ENCODE data around the gene L3MBTL4.

Gene L3MBTL4

GRCh38 chr18:6018671-6019070 is 396.0 kb downstream of the L3MBTL4 start:
- peaks cover 21% of the 10 kb centered on the region for H3K4me1 ChIP-seq
- H3K4me3 ChIP-seq: no peak overlapping the region
- no peaks in the 10 kb centered on the region for H3K27me3 ChIP-seq
- TF ChIP-seq Cebpa-rat (IDR thresholded peaks at IDR 0.05): no peak
- H3K9ac ChIP-seq: no peak overlapping the region
- H3K9me3 ChIP-seq: no peaks in the 10 kb centered on the region
- no peaks in the 10 kb centered on the region for H4K20me1 ChIP-seq
- no peaks in the 10 kb centered on the region for H3K36me3 ChIP-seq
- H3K27ac ChIP-seq: no peak overlapping the region
- H3K4me2 ChIP-seq: no peak overlapping the region

GRCh38 chr18:6017171-6017570 is 397.5 kb downstream of the L3MBTL4 start:
- Histone ChIP-seq H3K27ac (no peak overlapping the region), H3K9me3 (no peaks in the 10 kb centered on the region), H4K20me1 (no peaks in the 10 kb centered on the region), H3K4me3 (no peak overlapping the region), H3K4me2 (no peak overlapping the region), H3K4me1 (peaks cover 13% of the 10 kb centered on the region), H3K27me3 (no peaks in the 10 kb centered on the region), H3K9ac (no peak overlapping the region), H3K36me3 (no peaks in the 10 kb centered on the region)
- TF ChIP-seq Cebpa-rat (IDR thresholded peaks at IDR 0.05): no peak

DNA sequence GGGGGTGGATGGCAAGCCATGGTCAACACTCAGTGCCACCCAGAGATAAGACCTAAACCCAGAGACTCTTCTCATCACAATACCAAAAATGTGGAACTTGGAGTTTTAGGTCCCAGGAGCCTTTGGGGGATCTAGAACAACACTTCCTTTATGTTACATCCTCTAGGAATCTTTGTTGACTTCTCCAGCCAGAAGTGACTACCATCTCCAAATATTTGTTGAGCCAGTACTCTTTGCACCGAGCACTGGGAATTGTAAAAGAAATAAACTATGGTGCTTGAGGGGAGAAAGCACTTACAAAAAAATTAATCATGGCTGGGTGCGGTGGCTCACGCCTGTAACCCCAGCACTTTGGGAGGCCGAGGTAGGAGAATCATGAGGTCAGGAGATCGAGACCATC is 399.3 kb downstream of the L3MBTL4 start:
- H3K4me3 ChIP-seq: no peak overlapping the region
- H3K27ac ChIP-seq: no peak overlapping the region
- no peaks in the 10 kb centered on the region for H3K9me3 ChIP-seq
- no peak overlapping the region for H3K4me2 ChIP-seq
- no peak overlapping the region for H3K9ac ChIP-seq
- H4K20me1 ChIP-seq: no peaks in the 10 kb centered on the region
- no peaks in the 10 kb centered on the region for H3K36me3 ChIP-seq
- TF ChIP-seq Cebpa-rat (IDR thresholded peaks at IDR 0.05): no peak
- no peaks in the 10 kb centered on the region for H3K27me3 ChIP-seq
- no peaks in the 10 kb centered on the region for H3K4me1 ChIP-seq

- H3K4me1 ChIP-seq: no peaks in the 10 kb centered on the region
- no peaks in the 10 kb centered on the region for H3K9me3 ChIP-seq
- no peak overlapping the region for H3K9ac ChIP-seq
- no peak for TF ChIP-seq Cebpa-rat (IDR thresholded peaks at IDR 0.05)
- no peaks in the 10 kb centered on the region for H3K27me3 ChIP-seq
- no peak overlapping the region for H3K4me3 ChIP-seq
- H3K4me2 ChIP-seq: no peak overlapping the region
- no peaks in the 10 kb centered on the region for H3K36me3 ChIP-seq
- H4K20me1 ChIP-seq: no peaks in the 10 kb centered on the region
- H3K27ac ChIP-seq: no peak overlapping the region
These were observed 401.4 kb downstream of the L3MBTL4 start for GRCh38 chr18:6013171-6013810.

- TF ChIP-seq Cebpa-rat (IDR thresholded peaks at IDR 0.05): no peak
- H3K36me3 ChIP-seq: no peaks in the 10 kb centered on the region
- H3K4me3 ChIP-seq: no peak overlapping the region
- H3K27me3 ChIP-seq: no peaks in the 10 kb centered on the region
- no peak overlapping the region for H3K27ac ChIP-seq
- no peaks in the 10 kb centered on the region for H4K20me1 ChIP-seq
- no peak overlapping the region for H3K9ac ChIP-seq
- no peaks in the 10 kb centered on the region for H3K9me3 ChIP-seq
- H3K4me2 ChIP-seq: no peak overlapping the region
- H3K4me1 ChIP-seq: 0 out of 2 replicates have a peak, but pooled peaks cover 6% of the 10 kb centered on the region
These were observed 403.8 kb downstream of the L3MBTL4 start for GRCh38 chr18:6010921-6011320.

DNA sequence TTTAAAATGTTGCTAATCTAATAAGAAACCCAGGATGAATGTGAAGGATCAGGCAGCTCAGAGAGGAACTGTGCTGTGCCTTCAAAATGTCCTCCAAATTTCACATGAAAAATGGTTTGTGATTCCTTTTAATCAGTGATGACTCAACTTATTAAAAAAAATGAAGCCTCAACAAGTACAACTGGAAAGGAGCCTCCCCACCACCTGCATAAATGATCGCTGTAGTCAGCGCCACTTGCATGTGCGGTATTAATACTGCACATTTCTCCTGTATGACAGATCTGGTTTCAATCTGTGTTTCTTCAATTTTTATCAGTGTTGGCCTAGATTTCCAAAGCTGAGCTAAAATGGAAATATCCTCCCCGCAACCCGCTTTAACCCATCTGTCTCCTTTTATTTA is 404.4 kb downstream of the L3MBTL4 start:
- H3K9ac ChIP-seq: no peak overlapping the region
- H3K4me3 ChIP-seq: no peak overlapping the region
- H3K4me2 ChIP-seq: no peak overlapping the region
- H3K27ac ChIP-seq: no peak overlapping the region
- H3K4me1 ChIP-seq: 0 out of 2 replicates have a peak, but pooled peaks cover 6% of the 10 kb centered on the region
- H3K27me3 ChIP-seq: no peaks in the 10 kb centered on the region
- TF ChIP-seq Cebpa-rat (IDR thresholded peaks at IDR 0.05): no peak
- H3K36me3 ChIP-seq: no peaks in the 10 kb centered on the region
- H3K9me3 ChIP-seq: no peaks in the 10 kb centered on the region
- H4K20me1 ChIP-seq: no peaks in the 10 kb centered on the region

DNA sequence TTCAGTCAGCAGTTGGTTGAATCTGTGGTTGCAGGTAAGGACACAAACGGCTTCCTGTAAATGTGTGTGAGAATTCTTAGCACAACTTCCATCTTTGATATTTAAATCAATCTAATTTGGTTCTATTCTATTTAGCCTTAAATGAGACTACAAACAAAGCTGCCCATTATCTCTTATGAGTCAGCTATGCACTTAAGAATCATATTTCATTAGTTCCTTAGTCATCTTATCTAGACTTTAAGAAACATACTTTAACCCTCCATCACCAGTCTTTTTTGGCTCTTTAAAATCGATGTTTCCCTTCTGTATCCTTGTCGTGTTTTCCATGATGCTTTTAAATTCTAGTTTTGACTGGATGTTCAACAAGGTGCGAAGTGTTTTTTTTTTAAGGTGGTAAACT is 405.0 kb downstream of the L3MBTL4 start:
- Histone ChIP-seq H3K27me3 (no peaks in the 10 kb centered on the region), H4K20me1 (no peaks in the 10 kb centered on the region), H3K9me3 (no peaks in the 10 kb centered on the region), H3K4me1 (0 out of 2 replicates have a peak, but pooled peaks cover 6% of the 10 kb centered on the region), H3K9ac (no peak overlapping the region), H3K27ac (no peak overlapping the region), H3K4me2 (no peak overlapping the region), H3K4me3 (no peak overlapping the region), H3K36me3 (no peaks in the 10 kb centered on the region)
- TF ChIP-seq Cebpa-rat (IDR thresholded peaks at IDR 0.05): no peak

- H3K4me2 ChIP-seq: no peak overlapping the region
- no peaks in the 10 kb centered on the region for H4K20me1 ChIP-seq
- no peak overlapping the region for H3K27ac ChIP-seq
- no peaks in the 10 kb centered on the region for H3K36me3 ChIP-seq
- no peak overlapping the region for H3K4me3 ChIP-seq
- TF ChIP-seq Cebpa-rat (IDR thresholded peaks at IDR 0.05): no peak
- 0 out of 2 replicates have a peak, but pooled peaks cover 6% of the 10 kb centered on the region for H3K4me1 ChIP-seq
- no peaks in the 10 kb centered on the region for H3K27me3 ChIP-seq
- H3K9ac ChIP-seq: no peak overlapping the region
- peaks cover 3% of the 10 kb centered on the region; the same call in 1 of the 2 replicates for H3K9me3 ChIP-seq
These were observed 410.0 kb downstream of the L3MBTL4 start for GRCh38 chr18:6004683-6005082.

- Histone ChIP-seq H3K9ac (no peak overlapping the region), H3K27ac (no peak overlapping the region), H3K36me3 (no peaks in the 10 kb centered on the region), H4K20me1 (no peaks in the 10 kb centered on the region), H3K27me3 (no peaks in the 10 kb centered on the region), H3K4me3 (no peak overlapping the region), H3K9me3 (peaks cover 5% of the 10 kb centered on the region; the same call in 1 of the 2 replicates), H3K4me1 (0 out of 2 replicates have a peak, but pooled peaks cover 6% of the 10 kb centered on the region), H3K4me2 (no peak overlapping the region)
- TF ChIP-seq Cebpa-rat (IDR thresholded peaks at IDR 0.05): no peak
These were observed 410.6 kb downstream of the L3MBTL4 start for GRCh38 chr18:6004119-6004518.

DNA sequence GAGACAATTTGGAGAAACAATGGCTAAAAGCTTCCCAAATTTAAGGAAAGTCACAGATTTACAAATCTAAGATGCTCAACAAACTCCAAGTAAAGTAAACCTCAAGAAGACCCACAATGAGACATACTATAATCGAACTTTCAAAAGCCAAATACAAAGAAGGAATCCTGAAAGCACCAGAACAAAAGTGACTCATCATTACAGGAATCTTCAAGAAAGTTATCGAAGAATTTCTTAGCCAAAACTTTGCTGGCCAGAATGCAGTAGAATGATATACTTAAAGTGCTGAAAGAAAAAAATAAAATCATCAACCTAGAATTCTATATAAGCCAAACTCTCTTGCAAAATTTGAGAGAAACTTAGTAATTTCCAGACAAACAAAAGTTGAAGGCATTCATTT is 412.8 kb downstream of the L3MBTL4 start:
- 0 out of 2 replicates have a peak, but pooled peaks cover 6% of the 10 kb centered on the region for H3K4me1 ChIP-seq
- H3K4me2 ChIP-seq: no peak overlapping the region
- no peak overlapping the region for H3K4me3 ChIP-seq
- no peaks in the 10 kb centered on the region for H3K27me3 ChIP-seq
- no peaks in the 10 kb centered on the region for H4K20me1 ChIP-seq
- H3K9me3 ChIP-seq: peaks cover 5% of the 10 kb centered on the region; the same call in 1 of the 2 replicates
- H3K9ac ChIP-seq: no peak overlapping the region
- no peak overlapping the region for H3K27ac ChIP-seq
- TF ChIP-seq Cebpa-rat (IDR thresholded peaks at IDR 0.05): no peak
- H3K36me3 ChIP-seq: no peaks in the 10 kb centered on the region
